Heart left ventricle (tissue), 16 donors: ENCODE results near the gene SASH3. TPM values are rescaled to one million over a fixed set of nuclear protein-coding genes. Genes with fewer than 3 reads are reported as not detected.

Experiments
- ATAC-seq, 4 donors: fragments of 200-7000 bp; cut with Tn5 transposase; one replicate each; pipeline ENCODE4 v1.9.1; 2020 to 2022; ENCODE audit warnings: moderate library complexity in 4 of 4, mild to moderate bottlenecking in 3 of 4, moderate number of reproducible peaks in 1 of 4
- DNase-seq, 5 donors: peaks; one replicate each; pipeline ENCODE4 v3.0.0-alpha.2; 2020
- H3K27ac ChIP-seq, 12 donors: fragments of 200-600 bp; sonication (generic) in 4 of 12; one replicate each; pipeline versions ENCODE4 v1.5.0 to v1.8.0; 2016 to 2022; ENCODE audit warnings: mild to moderate bottlenecking in 2 of 12
- H3K27me3 ChIP-seq, 9 donors: fragments of 200-600 bp; sonication (generic) in 2 of 9; one replicate each; pipeline versions ENCODE4 v1.5.1 to v1.8.0; 2016 to 2022; ENCODE audit warnings: mild to moderate bottlenecking in 3 of 9
- H3K36me3 ChIP-seq, 9 donors: fragments of 200-600 bp; sonication (generic) in 2 of 9; one replicate each; pipeline versions ENCODE4 v1.5.0 to v1.8.0; 2018 to 2022; ENCODE audit warnings: mild to moderate bottlenecking in 2 of 9
- H3K4me1 ChIP-seq, 12 donors: fragments of 200-600 bp; sonication (generic) in 4 of 12; one replicate each; pipeline versions ENCODE4 v1.5.0 to v1.8.0; 2016 to 2022; ENCODE audit warnings: mild to moderate bottlenecking in 3 of 12
- H3K4me3 ChIP-seq, 12 donors: fragments of 200-600 bp; sonication (generic) in 4 of 12; one replicate each; pipeline versions ENCODE4 v1.5.0 to v1.8.0; 2017 to 2022; ENCODE audit warnings: mild to moderate bottlenecking in 9 of 12, moderate library complexity in 4 of 12
- H3K9me3 ChIP-seq, 12 donors: fragments of 200-600 bp; sonication (generic) in 4 of 12; one replicate each; pipeline versions ENCODE4 v1.5.0 to v1.8.0; 2016 to 2022; ENCODE audit warnings: mild to moderate bottlenecking in 1 of 12
- POLR2A ChIP-seq, 2 donors: fragments of 450-650 bp; IDR thresholded peaks; one replicate each; pipeline ENCODE4 v1.6.1; 2017; ENCODE audit warnings: antibody characterized with exemption in 2 of 2, mild to moderate bottlenecking in 2 of 2, moderate library complexity in 2 of 2
- WGBS, 4 donors: extraction: QIAGEN DNeasy Blood & Tissue Kit in 2 of 4; methylation state at CpG; one replicate each; pipeline versions ENCODE4 v1.1.5 to v1.1.7; 2013 to 2018; 5-methylcytosine and 5-hydroxymethylcytosine counted together
- intact Hi-C, 10 donors: fragments of 100-400 bp; cut with DNase I; formaldehyde crosslinking; loops; one replicate each; pipeline versions ENCODE4 v1.11.1 to v1.14.2; 2022
- polyA plus RNA-seq, 2 donors: library from polyadenylated mRNA; stranded (reverse); fragments of 200-250 nt; gene quantifications; one replicate each; pipeline ENCODE4 v1.2.3, GENCODE V29; 2013
- total RNA-seq, 9 donors: library from RNA; depleted of rRNA in 2 of 9; stranded (reverse); fragments of >200 nt in 2 of 9; fragmentation: NEBNext Ultra II Directional in 3 of 9; extraction: Animal tissue kit (Norgen Biotek cat#: 25700) in 3 of 9; gene quantifications; one replicate each; pipeline versions ENCODE4 v1.1.0 to v1.2.4, GENCODE V29; 2016 to 2023
- TF ChIP-seq, protein P1 (sequence below), 12 donors: fragments of 200-600 bp; sonication (generic) in 4 of 12; IDR thresholded peaks; one replicate each; pipeline versions ENCODE4 v1.5.0 to v1.8.0; 2018 to 2022; ENCODE audit warnings: antibody characterized with exemption in 12 of 12, mild to moderate bottlenecking in 5 of 12
- donor health status: ischemic (EF 13 %, LVEDD 7.1; RV severe dilation, severe dysfunction).
- donor health status: healthy with polysubstance abuse.
- donor health status: DM: no; HTN: yes; CAD: no.
- donor health status: DM: no; HTN: no; CAD: no.
- donor health status: ischemic (EF 25% LVEDD 6.9; RV normal size, moderate dysfunction).
- donor health status: ischemic (EF 25% LVEDD 5.7; RV mildly dilated, moderate dysfunction).
- donor health status: healthy.
- donor health status: DM: yes; HTN: yes; CAD: no.
- donor health status: ischemic (EF 35%, LVEDD 5.7; RV mildly dilated, moderate dysfunction).
- donor health status: nonischemic (EF 11% LVEDD 7.7; RV severe dilation, severe dysfunction).
- donor health status: DM: yes; HTN: yes; CAD: no.
- donor health status: PGD.
- donor health status: ischemic (EF 29% LVEDD 5.4; RV normal size, mild dysfunction).
- donor health status: nonischemic (EF 23%, LVEDD 6.1; RV moderate dilation, normal function).

Gene SASH3
- total and polyA plus RNA-seq, 11 donors: 0.61 to 27.8 (median 1.6) TPM

DNA sequence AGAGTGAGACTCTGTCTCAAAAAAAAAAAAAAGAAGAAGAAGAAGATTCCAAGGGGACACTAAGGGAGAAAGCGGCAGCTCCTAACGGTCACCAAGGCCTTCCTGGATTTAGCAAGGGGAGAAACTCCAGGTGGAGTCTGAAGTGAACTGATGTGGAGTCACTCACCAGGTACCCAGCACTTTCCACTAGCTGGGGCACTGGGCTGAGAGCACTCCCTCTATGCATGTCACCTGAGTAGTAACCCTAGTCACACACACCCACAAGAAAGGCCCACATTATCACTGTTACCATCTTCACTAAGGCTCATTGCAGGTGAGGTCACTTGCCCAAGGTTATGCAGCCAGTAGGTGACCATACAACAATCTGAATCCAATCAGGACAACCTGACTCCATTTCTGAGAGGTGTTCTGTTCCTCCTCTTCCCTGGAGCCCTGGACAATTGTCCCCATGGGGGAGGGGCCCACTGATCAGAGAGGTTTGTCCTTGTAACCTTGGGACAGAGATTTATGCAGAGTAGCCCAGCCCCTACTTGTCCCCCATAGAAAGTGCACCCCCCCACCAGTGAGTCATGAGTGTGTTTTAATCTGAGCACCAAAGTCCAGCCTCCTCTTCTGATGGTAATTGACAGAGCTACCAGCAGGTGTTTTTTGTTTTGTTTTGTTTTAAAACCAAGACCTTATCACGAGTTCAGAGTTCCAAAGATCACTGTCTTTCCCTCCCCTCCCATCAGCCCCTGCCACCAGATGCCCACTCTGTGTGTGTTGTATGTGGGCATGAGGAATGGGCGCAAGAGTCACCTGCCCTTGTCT, 5.9 kb upstream of the SASH3 start:
- no peak for TF ChIP-seq POLR2A (IDR thresholded peaks at IDR 0.05)
- TF ChIP-seq, protein P1, sequence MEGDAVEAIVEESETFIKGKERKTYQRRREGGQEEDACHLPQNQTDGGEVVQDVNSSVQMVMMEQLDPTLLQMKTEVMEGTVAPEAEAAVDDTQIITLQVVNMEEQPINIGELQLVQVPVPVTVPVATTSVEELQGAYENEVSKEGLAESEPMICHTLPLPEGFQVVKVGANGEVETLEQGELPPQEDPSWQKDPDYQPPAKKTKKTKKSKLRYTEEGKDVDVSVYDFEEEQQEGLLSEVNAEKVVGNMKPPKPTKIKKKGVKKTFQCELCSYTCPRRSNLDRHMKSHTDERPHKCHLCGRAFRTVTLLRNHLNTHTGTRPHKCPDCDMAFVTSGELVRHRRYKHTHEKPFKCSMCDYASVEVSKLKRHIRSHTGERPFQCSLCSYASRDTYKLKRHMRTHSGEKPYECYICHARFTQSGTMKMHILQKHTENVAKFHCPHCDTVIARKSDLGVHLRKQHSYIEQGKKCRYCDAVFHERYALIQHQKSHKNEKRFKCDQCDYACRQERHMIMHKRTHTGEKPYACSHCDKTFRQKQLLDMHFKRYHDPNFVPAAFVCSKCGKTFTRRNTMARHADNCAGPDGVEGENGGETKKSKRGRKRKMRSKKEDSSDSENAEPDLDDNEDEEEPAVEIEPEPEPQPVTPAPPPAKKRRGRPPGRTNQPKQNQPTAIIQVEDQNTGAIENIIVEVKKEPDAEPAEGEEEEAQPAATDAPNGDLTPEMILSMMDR (IDR thresholded peaks at IDR 0.05): no peak
- Histone ChIP-seq H3K36me3 (no peaks in the 10 kb centered on the region), H3K27me3 (no peaks in the 10 kb centered on the region), H3K9me3 (no peaks in the 10 kb centered on the region), H3K4me3 (no peak overlapping the region), H3K4me1 (peaks cover 0 to 53% (median 0%) of the 10 kb centered on the region in 12 donors), H3K27ac (peak overlapping the region in 3 of 12 donors; percentile 19 to 84 (median 30))
- 82 to 87% (median 85%) methylated on average over 4 of the region's 4 CpGs for WGBS, 4 donors
- DNase-seq: no peak
- intact Hi-C loops: no loop called here
- ATAC-seq: no peak

DNA sequence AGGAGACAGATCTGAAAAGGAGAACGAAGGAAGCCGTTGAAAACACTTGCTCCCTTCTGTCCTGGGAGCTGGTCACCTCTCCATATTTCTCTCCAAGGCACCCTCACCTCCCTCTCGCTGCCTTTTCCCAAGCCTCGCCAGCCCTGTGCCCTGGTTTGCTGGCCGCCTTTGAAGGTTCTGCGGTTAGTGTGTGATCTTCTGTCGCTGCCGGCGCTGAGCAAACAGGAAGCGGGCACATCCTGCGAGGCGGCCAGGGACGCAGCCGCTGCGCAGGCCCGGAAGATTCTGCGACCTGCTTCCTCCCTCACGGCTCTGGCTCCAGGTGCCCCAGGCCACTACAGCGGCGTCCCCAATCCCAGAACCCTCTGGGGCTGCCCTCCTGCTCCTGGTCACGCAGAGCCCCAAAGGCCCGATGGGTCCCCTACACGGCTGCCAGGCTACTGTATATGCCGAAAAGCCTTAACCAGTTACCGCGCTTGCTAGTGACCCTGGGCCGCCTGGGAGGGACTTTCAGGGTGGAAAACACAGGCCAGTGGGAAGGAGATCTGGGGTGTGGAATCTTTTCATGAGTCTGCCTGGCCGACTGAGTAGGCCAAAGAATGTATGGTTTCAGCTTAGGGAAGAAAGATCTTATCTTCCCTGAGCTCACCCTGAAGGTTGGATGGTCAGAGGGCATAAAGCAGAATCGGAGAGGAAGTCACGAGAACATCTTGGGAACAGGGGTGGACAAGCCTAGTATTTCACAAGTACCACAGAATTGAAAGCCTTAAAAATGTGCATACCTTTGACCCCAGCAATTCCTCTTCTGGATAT, 2.3 kb upstream of the SASH3 start:
- 50 to 58% (median 54%) methylated on average over 20 to 30 of the region's 30 CpGs for WGBS, 4 donors
- Histone ChIP-seq H3K4me1 (peaks cover 0 to 50% (median 0%) of the 10 kb centered on the region in 12 donors), H3K36me3 (no peaks in the 10 kb centered on the region), H3K27me3 (no peaks in the 10 kb centered on the region), H3K4me3 (peak overlapping the region in 5 of 12 donors; percentile 2 to 30 (median 7)), H3K27ac (peak overlapping the region in 9 of 12 donors; percentile 18 to 87 (median 51)), H3K9me3 (no peaks in the 10 kb centered on the region)
- ATAC-seq (peak in 3 of 4 donors; percentile 33 to 72 (median 60)), DNase-seq (peak; percentile 44 to 77 (median 54))
- TF ChIP-seq POLR2A (IDR thresholded peaks at IDR 0.05): no peak
- TF ChIP-seq, protein P1 (IDR thresholded peaks at IDR 0.05): no peak
- intact Hi-C loops: no loop called here

DNA sequence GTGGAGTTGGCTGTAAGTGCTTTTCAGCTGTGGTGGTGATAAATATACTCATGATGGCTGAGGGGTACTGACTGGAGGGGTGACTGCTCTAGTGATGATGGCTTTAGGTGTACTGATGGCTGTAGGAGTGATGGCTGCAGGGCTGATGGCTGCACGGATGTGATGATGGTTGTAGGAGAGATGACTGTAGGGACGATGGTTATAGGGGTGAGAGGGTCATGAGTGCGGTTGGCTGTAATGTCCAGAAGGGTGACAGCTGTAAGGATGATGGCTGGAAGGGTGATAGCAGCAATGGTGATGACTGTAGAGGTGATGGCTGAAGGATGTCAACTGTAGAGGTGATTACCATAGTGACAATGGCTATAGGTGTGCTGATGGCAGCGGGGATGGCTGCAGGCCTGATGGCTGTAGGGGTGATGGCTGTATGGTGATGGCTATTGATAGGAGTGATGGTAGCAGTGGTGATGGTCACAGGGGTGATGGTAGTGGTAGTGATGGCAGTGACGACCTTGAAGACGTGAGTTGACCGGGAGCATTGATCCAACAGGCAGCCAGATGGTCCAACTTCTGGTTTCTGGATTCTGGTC, 570 bp upstream of the SASH3 start:
- peak overlapping the region in 1 of 12 donors; percentile 64 for H3K4me3 ChIP-seq
- ATAC-seq (no peak), DNase-seq (no peak)

More for the DNA sequence above, 570 bp upstream of the SASH3 start:
- H3K4me1 ChIP-seq: peaks cover 0 to 33% (median 0%) of the 10 kb centered on the region in 12 donors
- TF ChIP-seq, protein P1 (IDR thresholded peaks at IDR 0.05): no peak
- no peak for TF ChIP-seq POLR2A (IDR thresholded peaks at IDR 0.05)
- intact Hi-C loops: no loop called here
- 82 to 92% (median 87%) methylated on average over 7 of the region's 7 CpGs for WGBS, 4 donors
- H3K9me3 ChIP-seq: no peaks in the 10 kb centered on the region
- no peaks in the 10 kb centered on the region for H3K27me3 ChIP-seq
- H3K27ac ChIP-seq: peak overlapping the region in 1 of 12 donors; percentile 87
- H3K36me3 ChIP-seq: no peaks in the 10 kb centered on the region
